ENCODE measurements around the gene SDHB. TPM values are rescaled to one million over a fixed set of nuclear protein-coding genes. Genes with fewer than 3 reads are reported as not detected.

SDHB gene
- polyA plus RNA-seq, 1 experiment: 232 TPM

- CTCF ChIA-PET: interaction anchor here (1.5 to 1.8 kb wide), 2 partner anchors 54 to 63 kb away, joined by 4 to 7 read pairs; no protein-coding TSS in a partner anchor
- TF ChIP-seq, protein P1, sequence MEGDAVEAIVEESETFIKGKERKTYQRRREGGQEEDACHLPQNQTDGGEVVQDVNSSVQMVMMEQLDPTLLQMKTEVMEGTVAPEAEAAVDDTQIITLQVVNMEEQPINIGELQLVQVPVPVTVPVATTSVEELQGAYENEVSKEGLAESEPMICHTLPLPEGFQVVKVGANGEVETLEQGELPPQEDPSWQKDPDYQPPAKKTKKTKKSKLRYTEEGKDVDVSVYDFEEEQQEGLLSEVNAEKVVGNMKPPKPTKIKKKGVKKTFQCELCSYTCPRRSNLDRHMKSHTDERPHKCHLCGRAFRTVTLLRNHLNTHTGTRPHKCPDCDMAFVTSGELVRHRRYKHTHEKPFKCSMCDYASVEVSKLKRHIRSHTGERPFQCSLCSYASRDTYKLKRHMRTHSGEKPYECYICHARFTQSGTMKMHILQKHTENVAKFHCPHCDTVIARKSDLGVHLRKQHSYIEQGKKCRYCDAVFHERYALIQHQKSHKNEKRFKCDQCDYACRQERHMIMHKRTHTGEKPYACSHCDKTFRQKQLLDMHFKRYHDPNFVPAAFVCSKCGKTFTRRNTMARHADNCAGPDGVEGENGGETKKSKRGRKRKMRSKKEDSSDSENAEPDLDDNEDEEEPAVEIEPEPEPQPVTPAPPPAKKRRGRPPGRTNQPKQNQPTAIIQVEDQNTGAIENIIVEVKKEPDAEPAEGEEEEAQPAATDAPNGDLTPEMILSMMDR (IDR thresholded peaks at IDR 0.05; ENCODE audit: low read depth, low read length): no peak
These were observed 38.9 kb downstream of the SDHB start for GRCh38 chr1:17014671-17015567.

DNA sequence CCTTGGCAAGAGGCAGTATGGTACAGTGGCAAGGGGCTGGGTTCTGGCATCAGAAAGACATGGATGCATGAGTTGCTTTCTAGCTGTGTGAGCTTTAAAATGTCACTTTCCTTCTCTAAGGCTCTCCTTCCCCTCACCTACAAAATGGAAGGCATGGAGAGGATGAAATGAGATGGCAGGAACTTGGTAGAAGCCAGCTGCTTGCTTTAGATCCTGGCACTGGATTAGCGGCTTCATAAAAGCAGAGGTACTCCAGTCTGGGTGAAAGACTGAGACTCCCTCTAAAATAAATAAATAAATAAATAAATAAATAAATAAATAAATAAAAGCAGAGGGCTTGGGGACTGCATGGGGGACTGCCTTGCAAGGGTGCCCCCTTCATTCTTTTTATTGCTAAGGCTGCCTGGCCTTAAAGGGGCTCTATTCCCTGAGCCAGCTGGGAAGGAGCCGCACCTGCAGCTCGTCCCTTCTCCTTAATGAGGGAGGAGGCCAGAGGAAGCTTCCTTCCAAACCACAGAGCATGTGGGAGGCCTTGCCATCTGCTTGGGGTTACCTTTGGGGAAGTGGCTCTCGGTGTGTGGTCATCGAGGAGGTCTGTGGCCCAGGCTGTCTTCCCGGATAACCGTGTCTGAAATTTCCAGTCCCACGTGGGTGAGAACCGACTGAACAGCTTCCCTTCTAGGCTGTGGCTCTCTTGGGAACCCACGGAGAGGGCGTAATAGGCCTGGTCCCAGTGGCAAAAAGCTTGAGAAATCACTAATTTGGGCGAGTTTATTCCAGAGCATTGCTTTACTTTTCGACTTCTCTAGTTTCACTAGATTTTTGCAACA, 40.1 kb downstream of the SDHB start:
- ChIA-PET POLR2A (no interaction called here), CTCF (interaction anchor here (1.4 to 1.8 kb wide), 2 partner anchors 53 to 62 kb away, joined by 3 to 7 read pairs; no protein-coding TSS in a partner anchor)
- no peak for DNase-seq (ENCODE audit: low read depth, low spot score)
- Histone ChIP-seq H3K27me3 (ENCODE audit: control insufficient read depth, insufficient read depth, low read length) (no peaks in the 10 kb centered on the region), H3K9me3 (ENCODE audit: control insufficient read depth, insufficient read depth, low read length) (no peaks in the 10 kb centered on the region; the same call in 1 of the 2 replicates), H3K27ac (ENCODE audit: low read depth, low read length) (no peak overlapping the region), H3K4me3 (ENCODE audit: low read depth, low read length) (no peak overlapping the region)
- TF ChIP-seq, protein P1 (IDR thresholded peaks at IDR 0.05; ENCODE audit: low read depth, low read length): no peak

More at GRCh38 chr1:17014671-17015567, 38.9 kb downstream of the SDHB start:
- POLR2A ChIA-PET: interaction anchor here (0.7 kb wide), 1 partner anchor 18 kb away, joined by 5 read pairs; no protein-coding TSS in a partner anchor
- Histone ChIP-seq H3K9me3 (ENCODE audit: control insufficient read depth, insufficient read depth, low read length) (no peaks in the 10 kb centered on the region; the same call in 1 of the 2 replicates), H3K27ac (ENCODE audit: low read depth, low read length) (no peak overlapping the region), H3K27me3 (ENCODE audit: control insufficient read depth, insufficient read depth, low read length) (no peaks in the 10 kb centered on the region), H3K4me3 (ENCODE audit: low read depth, low read length) (no peak overlapping the region)
- DNase-seq (ENCODE audit: low read depth, low spot score): no peak

DNA sequence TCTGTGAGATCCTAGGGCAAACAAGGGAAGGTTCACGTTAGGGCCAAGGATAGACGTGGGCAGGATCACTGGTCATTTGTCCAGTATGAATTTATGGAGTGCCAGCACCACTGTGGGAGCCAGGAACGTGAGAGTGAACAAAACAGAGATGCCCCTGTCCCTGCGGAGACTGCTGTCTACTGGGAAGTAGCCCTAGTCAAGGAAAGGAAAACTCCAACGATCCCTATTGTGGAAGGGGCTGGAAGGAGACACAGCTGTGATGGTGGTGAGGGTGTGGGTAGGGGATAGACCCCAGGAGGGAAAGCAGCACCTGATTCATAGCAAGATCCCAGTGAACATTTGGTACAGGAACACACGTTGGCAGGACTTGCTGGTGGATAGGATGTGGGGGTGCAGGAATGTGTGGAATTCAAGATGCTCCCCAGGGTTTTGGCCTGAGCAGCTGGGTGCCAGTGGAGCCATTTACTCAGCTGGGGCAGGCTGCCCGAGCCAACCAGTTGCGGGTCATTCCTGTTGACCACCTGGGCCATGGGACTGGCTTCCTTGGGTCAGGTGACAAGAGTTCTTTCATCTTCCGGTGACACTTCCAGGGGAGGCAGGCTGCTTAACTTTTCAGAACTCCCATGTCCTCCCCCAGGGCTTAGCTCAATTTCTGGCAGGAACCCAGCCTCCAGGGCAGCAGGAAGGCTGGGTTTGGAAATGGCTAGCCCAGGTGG, 40.9 kb downstream of the SDHB start:
- H3K27ac ChIP-seq (ENCODE audit: low read depth, low read length): no peak overlapping the region
- H3K9me3 ChIP-seq (ENCODE audit: control insufficient read depth, insufficient read depth, low read length): no peaks in the 10 kb centered on the region; the same call in 1 of the 2 replicates
- ChIA-PET POLR2A (interaction anchor here (0.5 kb wide), 1 partner anchor 392 kb away, joined by 6 read pairs; no protein-coding TSS in a partner anchor), CTCF (interaction anchor here (1.4 to 1.8 kb wide), 2 partner anchors 52 to 61 kb away, joined by 3 to 7 read pairs; no protein-coding TSS in a partner anchor)
- H3K4me3 ChIP-seq (ENCODE audit: low read depth, low read length): no peak overlapping the region
- TF ChIP-seq, protein P1 (IDR thresholded peaks at IDR 0.05; ENCODE audit: low read depth, low read length): no peak
- H3K27me3 ChIP-seq (ENCODE audit: control insufficient read depth, insufficient read depth, low read length): no peaks in the 10 kb centered on the region
- no peak for DNase-seq (ENCODE audit: low read depth, low spot score)

DNA sequence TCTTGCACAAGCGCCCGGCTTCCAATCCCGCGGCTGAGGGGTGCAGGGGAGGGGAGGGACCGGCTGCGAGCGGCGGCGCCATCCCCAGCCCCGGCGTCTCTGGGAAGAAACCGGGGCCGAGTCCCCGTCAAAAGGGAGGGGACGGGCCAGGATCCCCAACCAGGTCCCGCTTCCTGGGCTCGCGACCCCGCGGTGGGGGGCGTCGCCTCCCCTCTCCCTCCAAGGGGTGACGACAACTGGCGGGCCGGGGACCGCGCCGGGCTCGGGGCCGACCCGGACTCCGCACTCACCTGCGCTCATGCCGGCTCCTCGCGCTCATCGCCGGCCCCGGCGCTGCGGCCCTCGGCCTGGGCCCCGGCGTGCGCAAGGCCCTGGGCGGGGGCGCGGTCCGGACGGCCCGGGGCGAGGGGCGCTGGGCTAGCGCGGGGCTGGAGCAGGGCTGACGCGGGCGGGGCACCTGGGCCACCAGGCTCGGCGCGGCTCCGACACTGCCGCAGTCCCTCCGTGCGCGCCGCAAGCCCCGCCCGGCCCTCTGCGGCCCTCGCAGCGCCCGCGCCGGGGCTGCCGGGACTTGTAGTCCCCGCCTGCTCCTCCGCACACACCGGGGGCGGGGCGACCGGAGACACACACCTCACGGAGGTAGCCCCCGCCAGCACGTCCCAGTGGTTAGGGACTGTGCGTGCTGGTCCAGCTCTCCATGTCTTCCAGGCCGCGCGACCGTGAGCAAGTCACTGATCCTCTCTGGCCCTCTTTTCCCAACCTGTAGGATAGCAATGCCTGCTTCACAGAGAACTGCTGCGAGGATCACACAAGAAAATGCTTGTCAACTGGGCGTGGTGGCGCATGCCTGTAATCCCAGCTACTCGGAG, 42.2 kb downstream of the SDHB start, which contains the start of gene ATP13A2:
TSS of gene ATP13A2 (minus strand) at position 490 of the 869 bp plus-strand sequence. CDS start at position 300, 190 bp downstream.
- Histone ChIP-seq H3K27ac (ENCODE audit: low read depth, low read length) (no peak within 1 kb of the TSS), H3K9me3 (ENCODE audit: control insufficient read depth, insufficient read depth, low read length) (no peaks in the 10 kb centered on the region; the same call in 1 of the 2 replicates), H3K4me3 (ENCODE audit: low read depth, low read length) (peak within 1 kb of the TSS; percentile 70), H3K27me3 (ENCODE audit: control insufficient read depth, insufficient read depth, low read length) (no peaks in the 10 kb centered on the region)
- ChIA-PET CTCF (no interaction called here), POLR2A (no interaction called here)
- TF ChIP-seq, protein P1 (IDR thresholded peaks at IDR 0.05; ENCODE audit: low read depth, low read length): no peak
- no peak for DNase-seq (ENCODE audit: low read depth, low spot score)

All from AG04450 (cell line).